Measurements from ENCODE around the gene CPE.

CPE gene

DNA sequence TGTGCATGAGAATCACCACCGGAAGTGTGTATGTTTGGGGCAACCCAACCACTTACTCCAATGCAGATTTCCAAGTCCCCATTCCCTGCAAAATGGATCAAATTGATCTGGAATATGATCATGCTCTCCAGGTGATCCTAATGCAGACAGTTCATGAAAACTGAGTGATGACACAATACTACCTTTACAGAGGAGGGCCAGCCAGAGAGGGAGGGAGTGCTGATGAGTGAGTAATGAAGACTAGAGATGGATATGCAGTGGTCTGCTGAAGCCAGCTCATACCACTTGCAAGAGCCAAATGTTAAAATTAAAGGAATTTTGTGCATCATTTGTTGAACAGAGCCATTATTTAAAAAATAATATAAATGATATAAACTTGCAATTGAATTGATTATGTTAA lies 10.2 kb upstream of the CPE start:
- TF ChIP-seq, protein P1, sequence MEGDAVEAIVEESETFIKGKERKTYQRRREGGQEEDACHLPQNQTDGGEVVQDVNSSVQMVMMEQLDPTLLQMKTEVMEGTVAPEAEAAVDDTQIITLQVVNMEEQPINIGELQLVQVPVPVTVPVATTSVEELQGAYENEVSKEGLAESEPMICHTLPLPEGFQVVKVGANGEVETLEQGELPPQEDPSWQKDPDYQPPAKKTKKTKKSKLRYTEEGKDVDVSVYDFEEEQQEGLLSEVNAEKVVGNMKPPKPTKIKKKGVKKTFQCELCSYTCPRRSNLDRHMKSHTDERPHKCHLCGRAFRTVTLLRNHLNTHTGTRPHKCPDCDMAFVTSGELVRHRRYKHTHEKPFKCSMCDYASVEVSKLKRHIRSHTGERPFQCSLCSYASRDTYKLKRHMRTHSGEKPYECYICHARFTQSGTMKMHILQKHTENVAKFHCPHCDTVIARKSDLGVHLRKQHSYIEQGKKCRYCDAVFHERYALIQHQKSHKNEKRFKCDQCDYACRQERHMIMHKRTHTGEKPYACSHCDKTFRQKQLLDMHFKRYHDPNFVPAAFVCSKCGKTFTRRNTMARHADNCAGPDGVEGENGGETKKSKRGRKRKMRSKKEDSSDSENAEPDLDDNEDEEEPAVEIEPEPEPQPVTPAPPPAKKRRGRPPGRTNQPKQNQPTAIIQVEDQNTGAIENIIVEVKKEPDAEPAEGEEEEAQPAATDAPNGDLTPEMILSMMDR (IDR thresholded peaks at IDR 0.05; ENCODE audit: insufficient read depth, low read length, poor library complexity, severe bottlenecking) = no peak
- Histone ChIP-seq H3K4me3 (replicated peaks; ENCODE audit: low read depth, low read length) (no peak overlapping the region), H3K36me3 (ENCODE audit: control insufficient read depth, insufficient read depth, low read length) (no peaks in the 10 kb centered on the region), H3K27me3 (replicated peaks; ENCODE audit: control insufficient read depth, insufficient read depth, low read length) (no peaks in the 10 kb centered on the region)
- no peak for DNase-seq (ENCODE audit: extremely low read depth, insufficient read length)

DNA sequence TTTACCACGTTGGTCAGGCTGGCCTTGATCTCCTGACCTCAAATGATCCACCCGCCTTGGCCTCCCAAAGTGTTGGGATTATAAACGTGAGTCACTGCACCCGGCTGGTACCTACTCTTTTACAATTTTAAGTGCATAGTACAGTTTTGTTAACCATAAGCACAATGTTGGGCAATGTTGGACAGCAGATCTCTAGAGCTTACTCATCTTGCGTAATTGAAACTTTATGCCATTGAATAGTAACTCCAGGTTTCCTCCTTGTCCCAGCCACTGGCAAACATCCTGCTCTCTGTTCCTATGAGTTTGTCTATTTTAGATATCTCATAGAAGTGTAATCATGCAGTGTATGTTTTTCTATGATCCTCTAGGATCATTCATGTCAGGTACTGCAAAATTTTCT lies 9.3 kb upstream of the CPE start:
- no peaks in the 10 kb centered on the region for H3K36me3 ChIP-seq (ENCODE audit: control insufficient read depth, insufficient read depth, low read length)
- DNase-seq (ENCODE audit: extremely low read depth, insufficient read length) = no peak
- no peaks in the 10 kb centered on the region for H3K27me3 ChIP-seq (replicated peaks; ENCODE audit: control insufficient read depth, insufficient read depth, low read length)
- H3K4me3 ChIP-seq (replicated peaks; ENCODE audit: low read depth, low read length) = no peak overlapping the region
- TF ChIP-seq, protein P1 (IDR thresholded peaks at IDR 0.05; ENCODE audit: insufficient read depth, low read length, poor library complexity, severe bottlenecking) = no peak

DNA sequence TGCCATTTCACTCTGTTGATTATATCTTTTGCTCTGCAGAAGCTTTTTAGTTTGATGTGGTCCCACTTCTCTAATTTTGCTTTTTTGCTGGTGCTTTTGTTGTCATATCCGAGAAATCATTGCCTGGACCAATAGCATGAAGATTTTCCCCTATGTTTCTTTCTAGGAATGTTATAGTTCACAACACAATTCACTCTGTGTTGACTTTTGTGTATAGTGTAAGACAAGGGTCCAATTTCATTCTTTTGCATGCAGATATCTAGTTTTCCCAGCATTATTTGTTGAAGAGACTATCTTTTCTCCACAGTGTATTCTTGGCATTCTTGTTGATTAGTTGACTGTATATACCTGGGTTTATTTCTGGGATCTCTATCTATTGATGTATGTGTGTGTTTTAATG lies 8.3 kb upstream of the CPE start:
- no peaks in the 10 kb centered on the region for H3K36me3 ChIP-seq (ENCODE audit: control insufficient read depth, insufficient read depth, low read length)
- TF ChIP-seq, protein P1 (IDR thresholded peaks at IDR 0.05; ENCODE audit: insufficient read depth, low read length, poor library complexity, severe bottlenecking) = no peak
- H3K27me3 ChIP-seq (replicated peaks; ENCODE audit: control insufficient read depth, insufficient read depth, low read length) = no peaks in the 10 kb centered on the region
- H3K4me3 ChIP-seq (replicated peaks; ENCODE audit: low read depth, low read length) = no peak overlapping the region
- DNase-seq (ENCODE audit: extremely low read depth, insufficient read length) = no peak

DNA sequence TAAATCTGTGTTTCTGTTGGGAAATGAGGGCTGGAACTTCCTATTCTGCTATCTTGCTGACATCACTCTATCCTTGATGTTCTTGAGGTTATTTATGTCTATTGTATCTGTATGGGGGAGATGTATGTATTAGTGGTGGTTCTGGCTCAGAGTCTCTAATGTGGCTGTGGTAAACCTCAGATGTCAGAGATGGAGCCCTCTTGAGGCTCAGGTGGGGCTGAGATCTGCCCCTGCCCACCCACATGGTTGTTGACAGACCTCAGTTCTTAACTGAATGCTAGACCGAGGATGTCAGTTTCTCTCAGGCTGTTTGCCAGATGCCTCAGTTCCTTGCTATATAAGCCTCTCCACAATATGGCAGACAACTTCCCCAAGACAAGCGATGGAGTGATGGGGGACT lies 3.3 kb upstream of the CPE start:
- no peak overlapping the region for H3K4me3 ChIP-seq (replicated peaks; ENCODE audit: low read depth, low read length)
- peaks cover 4% of the 10 kb centered on the region; the same call in 1 of the 2 replicates for H3K27me3 ChIP-seq (replicated peaks; ENCODE audit: control insufficient read depth, insufficient read depth, low read length)
- H3K36me3 ChIP-seq (ENCODE audit: control insufficient read depth, insufficient read depth, low read length) = no peaks in the 10 kb centered on the region
- TF ChIP-seq, protein P1 (IDR thresholded peaks at IDR 0.05; ENCODE audit: insufficient read depth, low read length, poor library complexity, severe bottlenecking) = no peak
- DNase-seq (ENCODE audit: extremely low read depth, insufficient read length) = no peak

DNA sequence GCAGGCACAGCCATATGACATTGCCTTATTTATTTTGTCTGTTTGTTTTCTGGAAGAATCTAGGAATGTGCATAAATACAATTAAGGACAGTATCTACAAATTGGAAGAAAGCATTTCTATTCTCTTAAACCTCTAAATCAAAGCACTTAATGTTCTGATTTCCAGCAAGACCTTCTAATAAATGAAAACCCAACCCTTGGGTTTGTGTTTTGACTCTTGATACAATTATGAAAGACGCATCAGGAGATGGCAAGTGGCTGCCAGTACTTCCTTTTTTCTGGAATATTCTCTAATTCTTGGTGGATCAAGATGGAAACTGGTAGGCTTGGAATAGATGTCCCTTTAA lies 437 bp upstream of the CPE start:
- no peaks in the 10 kb centered on the region for H3K36me3 ChIP-seq (ENCODE audit: control insufficient read depth, insufficient read depth, low read length)
- peaks cover 4% of the 10 kb centered on the region; the same call in 1 of the 2 replicates for H3K27me3 ChIP-seq (replicated peaks; ENCODE audit: control insufficient read depth, insufficient read depth, low read length)
- TF ChIP-seq, protein P1 (IDR thresholded peaks at IDR 0.05; ENCODE audit: insufficient read depth, low read length, poor library complexity, severe bottlenecking) = no peak
- no peak overlapping the region for H3K4me3 ChIP-seq (replicated peaks; ENCODE audit: low read depth, low read length)
- DNase-seq (ENCODE audit: extremely low read depth, insufficient read length) = no peak

DNA sequence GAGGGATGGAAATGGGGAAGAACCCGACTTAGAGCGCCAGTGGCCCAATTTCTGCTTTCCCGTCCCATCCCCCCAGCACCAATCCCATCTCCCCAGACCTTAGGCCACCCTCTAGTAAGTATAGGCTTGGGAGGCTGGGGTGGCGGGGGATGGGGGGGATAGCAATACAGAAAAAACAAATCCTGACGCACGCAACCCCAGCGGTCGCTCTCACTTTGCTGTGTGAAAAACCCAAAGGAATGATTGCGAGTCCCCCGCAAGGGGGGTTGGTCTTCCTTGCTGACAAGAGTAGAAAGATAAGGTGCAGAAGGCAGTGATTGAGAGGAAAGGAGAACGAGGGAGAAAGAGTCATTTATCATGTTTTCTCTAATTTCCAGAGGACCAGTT lies 863 bp downstream of the CPE start:
- Histone ChIP-seq H3K4me3 (replicated peaks; ENCODE audit: low read depth, low read length) (no peak overlapping the region), H3K27me3 (replicated peaks; ENCODE audit: control insufficient read depth, insufficient read depth, low read length) (peaks cover 4% of the 10 kb centered on the region; the same call in 1 of the 2 replicates), H3K36me3 (ENCODE audit: control insufficient read depth, insufficient read depth, low read length) (no peaks in the 10 kb centered on the region)
- TF ChIP-seq, protein P1 (IDR thresholded peaks at IDR 0.05; ENCODE audit: insufficient read depth, low read length, poor library complexity, severe bottlenecking) = no peak
- DNase-seq (ENCODE audit: extremely low read depth, insufficient read length) = no peak
